ENCODE measurements around the gene CCDC60.

DNA sequence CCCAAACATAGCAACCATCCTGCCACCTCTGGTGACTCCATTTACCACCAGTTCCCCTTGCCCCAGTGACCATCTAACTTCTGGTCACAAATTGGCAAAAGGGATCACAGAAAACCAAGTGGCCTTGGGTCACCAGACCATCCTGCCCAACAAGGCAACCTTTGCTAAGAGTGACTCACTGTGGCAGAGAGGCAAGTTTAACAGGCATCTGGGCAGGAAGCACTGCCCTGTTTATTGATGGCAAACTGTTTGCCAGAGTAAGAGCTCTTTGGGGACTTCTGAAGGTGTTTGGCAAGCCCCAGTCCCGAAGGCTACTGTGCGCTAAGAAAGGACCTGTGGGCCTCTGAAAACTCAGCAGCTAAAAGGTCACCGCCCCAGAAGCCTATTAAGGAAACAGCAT lies 230.9 kb downstream of the CCDC60 start:
- TF ChIP-seq TCF7 (IDR thresholded peaks at IDR 0.05; ENCODE audit: low read depth) (no peak), ZNF558 (CRISPR knock-in tag; IDR thresholded peaks at IDR 0.05; ENCODE audit: borderline replicate concordance) (no peak), HNRNPUL1 (IDR thresholded peaks at IDR 0.05; ENCODE audit: low read depth, low read length) (no peak), MZF1 (CRISPR knock-in tag; IDR thresholded peaks at IDR 0.05; ENCODE audit: borderline replicate concordance) (no peak), SP1 (IDR thresholded peaks at IDR 0.05) (no peak), SP1 (CRISPR knock-in tag; IDR thresholded peaks at IDR 0.05) (no peak), JUNB (CRISPR knock-in tag; IDR thresholded peaks at IDR 0.05; ENCODE audit: borderline replicate concordance) (no peak), ZNF550 (CRISPR knock-in tag; IDR thresholded peaks at IDR 0.05; ENCODE audit: borderline replicate concordance) (no peak), ZNF234 (CRISPR knock-in tag; conservative IDR thresholded peaks at IDR 0.05) (no peak), SIN3A (IDR thresholded peaks at IDR 0.05; ENCODE audit: borderline replicate concordance, low read depth, low read length) (no peak), POLR2A (IDR thresholded peaks at IDR 0.05; ENCODE audit: insufficient read depth in 1 of 2, low read depth in 2 of 2, low read length in 2 of 2) (no peak)
- TF ChIP-seq, protein P1, sequence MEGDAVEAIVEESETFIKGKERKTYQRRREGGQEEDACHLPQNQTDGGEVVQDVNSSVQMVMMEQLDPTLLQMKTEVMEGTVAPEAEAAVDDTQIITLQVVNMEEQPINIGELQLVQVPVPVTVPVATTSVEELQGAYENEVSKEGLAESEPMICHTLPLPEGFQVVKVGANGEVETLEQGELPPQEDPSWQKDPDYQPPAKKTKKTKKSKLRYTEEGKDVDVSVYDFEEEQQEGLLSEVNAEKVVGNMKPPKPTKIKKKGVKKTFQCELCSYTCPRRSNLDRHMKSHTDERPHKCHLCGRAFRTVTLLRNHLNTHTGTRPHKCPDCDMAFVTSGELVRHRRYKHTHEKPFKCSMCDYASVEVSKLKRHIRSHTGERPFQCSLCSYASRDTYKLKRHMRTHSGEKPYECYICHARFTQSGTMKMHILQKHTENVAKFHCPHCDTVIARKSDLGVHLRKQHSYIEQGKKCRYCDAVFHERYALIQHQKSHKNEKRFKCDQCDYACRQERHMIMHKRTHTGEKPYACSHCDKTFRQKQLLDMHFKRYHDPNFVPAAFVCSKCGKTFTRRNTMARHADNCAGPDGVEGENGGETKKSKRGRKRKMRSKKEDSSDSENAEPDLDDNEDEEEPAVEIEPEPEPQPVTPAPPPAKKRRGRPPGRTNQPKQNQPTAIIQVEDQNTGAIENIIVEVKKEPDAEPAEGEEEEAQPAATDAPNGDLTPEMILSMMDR (CRISPR knock-in tag; IDR thresholded peaks at IDR 0.05) = no peak
- TF ChIP-seq, protein P2, sequence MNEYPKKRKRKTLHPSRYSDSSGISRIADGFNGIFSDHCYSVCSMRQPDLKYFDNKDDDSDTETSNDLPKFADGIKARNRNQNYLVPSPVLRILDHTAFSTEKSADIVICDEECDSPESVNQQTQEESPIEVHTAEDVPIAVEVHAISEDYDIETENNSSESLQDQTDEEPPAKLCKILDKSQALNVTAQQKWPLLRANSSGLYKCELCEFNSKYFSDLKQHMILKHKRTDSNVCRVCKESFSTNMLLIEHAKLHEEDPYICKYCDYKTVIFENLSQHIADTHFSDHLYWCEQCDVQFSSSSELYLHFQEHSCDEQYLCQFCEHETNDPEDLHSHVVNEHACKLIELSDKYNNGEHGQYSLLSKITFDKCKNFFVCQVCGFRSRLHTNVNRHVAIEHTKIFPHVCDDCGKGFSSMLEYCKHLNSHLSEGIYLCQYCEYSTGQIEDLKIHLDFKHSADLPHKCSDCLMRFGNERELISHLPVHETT (CRISPR knock-in tag; conservative IDR thresholded peaks at IDR 0.05) = no peak
- TF ChIP-seq, protein P3, sequence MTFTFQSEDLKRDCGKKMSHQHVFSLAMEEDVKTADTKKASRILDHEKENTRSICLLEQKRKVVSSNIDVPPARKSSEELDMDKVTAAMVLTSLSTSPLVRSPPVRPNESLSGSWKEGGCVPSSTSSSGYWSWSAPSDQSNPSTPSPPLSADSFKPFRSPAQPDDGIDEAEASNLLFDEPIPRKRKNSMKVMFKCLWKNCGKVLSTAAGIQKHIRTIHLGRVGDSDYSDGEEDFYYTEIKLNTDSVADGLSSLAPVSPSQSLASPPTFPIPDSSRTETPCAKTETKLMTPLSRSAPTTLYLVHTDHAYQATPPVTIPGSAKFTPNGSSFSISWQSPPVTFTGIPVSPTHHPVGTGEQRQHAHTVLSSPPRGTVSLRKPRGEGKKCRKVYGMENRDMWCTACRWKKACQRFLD (CRISPR knock-in tag; IDR thresholded peaks at IDR 0.05; ENCODE audit: borderline replicate concordance) = no peak
